NCI-H1092 (cell line): ENCODE measurements around the gene JHY.

ENCODE experiments used
- DNase-seq: peaks from one replicate; lab custom pipeline; 2025; lab: John Stamatoyannopoulos, UW

Gene JHY

DNA sequence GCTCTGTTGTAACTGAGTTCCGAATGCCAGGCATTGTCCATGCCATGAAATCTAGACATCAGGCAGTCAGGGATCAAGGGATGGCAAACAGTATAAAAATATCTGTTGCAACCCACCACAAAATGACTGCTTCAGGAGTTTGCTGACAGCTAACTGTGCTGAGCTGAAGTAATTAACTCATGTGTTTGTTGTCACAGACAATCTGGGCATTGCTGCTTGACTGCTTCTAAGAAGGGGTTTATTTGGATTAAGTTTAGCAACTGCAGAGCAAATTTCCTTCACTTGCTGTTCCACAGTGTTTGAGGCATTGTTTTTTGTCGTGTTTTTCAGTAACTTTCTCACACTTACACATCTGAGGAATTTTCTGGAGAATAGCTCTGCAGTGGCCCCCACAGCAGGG lies 68.7 kb downstream of the JHY start:
- DNase-seq, result no peak

DNA sequence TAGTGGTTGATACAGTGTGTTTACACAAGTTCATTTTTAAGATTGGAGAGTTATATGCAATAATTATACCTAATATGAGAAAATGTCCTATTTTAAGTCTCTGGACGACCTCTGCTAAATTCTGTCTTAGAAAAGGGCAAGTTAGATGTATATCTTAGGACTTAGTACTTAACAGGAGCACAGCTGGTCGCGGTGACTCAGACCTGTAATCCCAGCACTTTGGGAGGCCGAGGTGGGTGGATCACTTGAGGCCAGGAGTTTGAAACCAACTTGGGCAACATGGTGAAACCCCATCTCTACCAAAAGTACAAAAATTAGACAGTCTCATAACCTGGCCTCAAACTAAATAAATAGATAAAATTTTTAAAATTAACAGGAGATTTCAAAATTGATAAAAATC lies 71.9 kb downstream of the JHY start:
- no peak for DNase-seq

DNA sequence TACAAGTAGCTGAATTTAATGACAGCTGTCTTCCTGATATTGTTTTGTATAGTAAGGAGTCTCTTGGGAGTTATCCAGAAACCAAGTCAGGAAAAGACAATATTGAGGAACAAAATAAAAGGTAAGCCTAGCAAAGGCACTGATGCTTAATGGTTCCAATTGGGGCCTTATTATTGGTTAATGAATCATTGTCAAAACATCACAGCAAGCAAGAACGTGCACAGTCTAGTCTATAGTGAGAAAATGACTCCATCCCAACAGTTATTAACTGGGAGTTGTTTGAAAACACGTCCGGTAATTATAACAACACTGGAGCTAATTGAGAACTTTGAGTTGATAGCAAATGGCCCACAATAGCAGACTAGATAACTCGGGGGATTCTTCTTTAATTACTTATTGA lies 81.4 kb downstream of the JHY start:
- no peak for DNase-seq

DNA sequence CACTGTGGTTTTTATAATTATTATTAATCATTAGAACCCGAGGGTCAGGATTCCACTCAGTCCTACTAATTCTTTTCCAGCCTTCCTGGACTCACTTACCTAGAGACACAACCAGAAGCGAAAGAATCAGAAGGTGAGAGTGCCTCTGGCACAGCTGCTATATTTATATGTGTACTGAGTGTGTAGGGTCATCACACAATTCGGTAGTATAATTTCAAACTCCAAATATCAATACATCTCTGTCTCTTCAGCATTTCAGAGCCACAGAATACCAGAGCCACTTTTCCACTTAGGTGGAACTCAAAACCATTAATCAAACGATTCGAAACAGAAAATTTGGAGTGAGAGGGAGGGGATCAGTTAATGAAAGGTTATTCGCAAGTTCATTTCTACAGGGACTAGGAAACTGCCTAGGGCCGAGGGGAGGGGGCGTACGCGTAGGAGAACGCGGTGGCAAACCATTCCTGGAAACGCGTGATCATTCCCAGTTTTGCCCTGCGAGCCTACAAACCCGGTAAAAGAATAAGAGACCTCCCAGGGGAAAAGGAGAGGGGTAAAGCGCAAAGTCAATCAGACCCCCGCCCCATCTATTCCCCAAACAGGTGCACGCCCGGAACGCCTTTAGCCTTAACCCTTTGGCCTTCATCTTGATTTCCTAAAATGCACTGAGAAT lies 93.6 kb downstream of the JHY start:
- DNase-seq, result no peak

DNA sequence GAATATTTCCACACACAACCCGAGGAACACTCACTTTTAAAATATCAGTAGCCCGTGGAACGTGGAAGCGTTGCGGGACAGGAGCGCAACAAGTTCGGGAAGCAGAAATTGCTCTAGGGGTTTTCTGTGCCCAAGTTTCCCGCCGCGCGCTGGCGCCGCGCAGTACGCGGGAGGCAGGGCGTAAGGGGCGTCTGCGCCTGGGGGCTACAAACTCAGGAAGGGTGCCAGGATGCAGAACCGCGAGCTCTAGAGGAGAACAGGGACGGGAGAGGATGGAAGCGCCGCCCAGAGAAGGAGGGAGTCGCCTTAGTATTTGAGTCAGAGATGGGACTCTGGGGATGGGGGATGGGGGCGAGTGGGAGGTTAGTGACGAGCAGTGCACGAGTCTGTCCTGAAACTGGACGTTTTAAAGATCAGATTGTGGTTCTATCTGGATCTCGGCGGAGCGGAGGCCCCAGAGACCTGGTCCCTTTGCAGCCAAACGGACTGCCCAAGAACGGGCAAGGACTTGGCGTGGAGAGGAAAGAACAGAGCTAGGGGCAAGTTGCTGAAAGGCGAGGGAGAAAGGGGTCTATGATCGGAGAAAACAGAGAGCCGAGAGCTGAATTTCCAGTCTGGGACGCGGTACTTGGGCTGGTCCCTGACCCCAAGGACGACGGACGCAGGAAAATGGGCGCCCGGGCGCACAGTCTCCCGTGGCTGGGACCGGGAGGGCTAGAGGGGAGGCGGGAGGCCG lies 94.3 kb downstream of the JHY start:
- no peak for DNase-seq

DNA sequence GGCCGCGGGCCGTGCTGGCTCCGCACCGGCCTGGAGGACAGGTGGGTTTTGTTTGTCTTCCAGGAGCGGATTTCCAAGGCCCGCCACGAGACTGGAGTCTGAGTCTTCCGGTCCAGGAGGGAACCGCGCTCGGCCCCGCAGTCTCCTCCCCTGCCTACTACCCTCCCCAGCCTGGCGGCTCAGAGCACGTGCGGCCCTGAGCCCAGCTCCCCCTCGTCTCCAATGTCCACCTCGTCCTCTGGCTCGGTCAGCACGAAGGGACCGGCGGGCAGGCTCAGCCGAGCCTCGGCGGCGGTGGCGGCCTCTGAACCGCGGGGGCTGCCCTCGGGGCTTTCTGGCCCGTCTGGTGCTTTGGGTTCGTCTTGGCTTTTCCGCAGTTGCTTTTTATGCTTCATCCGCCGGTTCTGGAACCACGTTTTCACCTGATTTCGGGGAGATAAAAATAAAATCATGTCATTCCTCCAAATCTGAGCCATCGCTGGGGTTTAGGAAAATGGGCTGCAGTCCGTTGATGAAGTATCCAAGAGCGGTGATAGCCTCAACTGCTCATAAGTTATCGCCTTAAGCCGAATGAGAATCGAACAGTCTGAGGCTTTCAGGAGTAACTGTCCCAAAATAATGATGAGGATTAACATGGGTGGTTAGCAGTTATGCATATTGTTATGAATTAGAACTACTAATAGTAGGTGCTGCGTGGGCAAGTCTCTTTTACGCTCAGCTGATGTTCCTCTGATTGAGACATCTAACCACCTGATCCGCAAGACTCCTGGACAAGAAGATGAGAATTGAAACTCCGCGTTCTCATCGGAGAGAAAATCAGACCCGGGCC lies 95.1 kb downstream of the JHY start:
- no peak for DNase-seq

DNA sequence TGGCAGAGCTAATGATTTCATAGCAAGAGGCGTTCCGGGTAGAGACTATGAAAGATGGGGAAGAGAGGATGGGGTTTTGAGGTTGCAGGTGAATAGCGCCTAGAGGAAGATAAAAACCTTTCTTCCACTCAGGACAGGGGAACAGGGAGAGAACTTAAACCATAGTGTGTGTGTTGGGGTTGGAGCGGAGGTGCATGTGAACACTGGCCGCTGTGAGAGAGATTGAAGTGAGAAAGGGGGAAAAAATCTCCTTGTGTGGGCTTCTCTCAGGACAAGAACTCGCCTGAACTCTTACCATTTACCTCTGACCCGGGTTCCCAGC lies 95.7 kb downstream of the JHY start:
- DNase-seq, result no peak

DNA sequence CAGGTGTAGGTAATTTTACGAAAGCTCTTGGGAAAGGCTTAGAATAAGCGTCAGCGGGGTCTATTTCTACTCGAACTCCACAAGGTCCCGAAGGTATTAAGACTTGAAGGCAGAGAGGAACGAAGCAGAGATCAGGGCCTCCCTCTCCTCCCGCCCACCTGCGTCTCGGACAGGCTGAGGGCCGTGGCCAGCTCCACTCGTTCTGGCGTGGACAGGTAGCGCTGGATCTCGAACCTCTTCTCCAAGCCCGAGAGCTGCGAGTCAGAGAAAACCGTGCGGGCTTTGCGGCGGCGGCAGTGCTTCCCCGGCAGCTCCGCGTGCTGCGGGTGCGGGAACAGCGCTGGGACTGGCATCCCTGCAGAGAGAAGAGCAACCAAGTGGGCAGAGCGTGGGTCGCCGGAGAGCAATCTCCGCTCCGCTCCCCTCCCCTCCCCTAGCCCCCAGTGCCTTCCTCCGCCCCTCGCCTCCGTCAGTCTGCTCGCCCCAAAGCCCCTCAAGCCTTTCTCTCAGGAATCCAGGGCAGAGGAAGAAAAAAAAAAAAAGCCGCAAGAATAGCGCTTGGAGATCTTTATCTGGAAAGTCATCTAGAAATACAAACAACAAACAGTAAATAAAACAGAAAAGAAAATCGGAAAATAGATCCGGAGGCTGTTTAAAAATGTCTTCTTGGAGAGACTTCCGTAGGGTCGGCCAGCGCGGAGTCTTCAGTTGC lies 96.7 kb downstream of the JHY start:
- DNase-seq, result no peak

DNA sequence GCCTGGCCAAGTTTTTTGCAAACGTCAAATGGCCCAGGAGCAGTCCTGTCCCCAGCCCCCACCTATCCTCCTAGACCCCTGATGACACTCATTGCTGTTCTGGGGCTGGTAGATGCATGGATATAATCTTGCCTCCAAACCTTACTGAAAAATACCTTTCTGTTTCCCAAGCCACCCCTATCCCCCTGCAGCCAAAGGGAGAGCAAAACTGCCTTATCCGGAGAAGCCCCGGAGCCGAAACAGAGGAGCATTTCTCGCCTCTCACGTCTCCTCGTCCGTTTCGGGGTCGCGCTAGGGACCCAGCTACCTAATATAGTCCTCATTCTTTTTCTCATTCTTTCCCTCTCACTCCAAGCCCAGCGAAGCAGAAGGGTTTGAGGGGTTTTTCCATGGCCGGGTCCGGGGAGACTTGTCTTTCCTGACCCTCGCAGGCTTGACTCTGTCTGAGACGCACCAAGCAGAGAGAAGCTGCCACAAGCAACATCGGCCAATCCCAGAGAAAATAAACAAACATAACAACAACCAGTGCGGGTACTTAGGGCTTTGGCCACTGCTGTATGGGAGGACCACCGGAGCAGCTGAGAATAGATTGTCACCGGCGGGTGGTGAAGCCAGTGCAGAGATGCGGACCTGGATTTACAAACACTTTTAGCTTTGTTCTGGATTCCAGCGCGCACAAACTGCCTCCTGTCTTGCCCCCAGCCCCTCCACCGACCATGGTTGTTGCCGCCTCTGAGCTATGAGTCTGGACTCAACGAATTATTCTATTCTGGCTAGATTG lies 97.4 kb downstream of the JHY start:
- DNase-seq, result no peak

DNA sequence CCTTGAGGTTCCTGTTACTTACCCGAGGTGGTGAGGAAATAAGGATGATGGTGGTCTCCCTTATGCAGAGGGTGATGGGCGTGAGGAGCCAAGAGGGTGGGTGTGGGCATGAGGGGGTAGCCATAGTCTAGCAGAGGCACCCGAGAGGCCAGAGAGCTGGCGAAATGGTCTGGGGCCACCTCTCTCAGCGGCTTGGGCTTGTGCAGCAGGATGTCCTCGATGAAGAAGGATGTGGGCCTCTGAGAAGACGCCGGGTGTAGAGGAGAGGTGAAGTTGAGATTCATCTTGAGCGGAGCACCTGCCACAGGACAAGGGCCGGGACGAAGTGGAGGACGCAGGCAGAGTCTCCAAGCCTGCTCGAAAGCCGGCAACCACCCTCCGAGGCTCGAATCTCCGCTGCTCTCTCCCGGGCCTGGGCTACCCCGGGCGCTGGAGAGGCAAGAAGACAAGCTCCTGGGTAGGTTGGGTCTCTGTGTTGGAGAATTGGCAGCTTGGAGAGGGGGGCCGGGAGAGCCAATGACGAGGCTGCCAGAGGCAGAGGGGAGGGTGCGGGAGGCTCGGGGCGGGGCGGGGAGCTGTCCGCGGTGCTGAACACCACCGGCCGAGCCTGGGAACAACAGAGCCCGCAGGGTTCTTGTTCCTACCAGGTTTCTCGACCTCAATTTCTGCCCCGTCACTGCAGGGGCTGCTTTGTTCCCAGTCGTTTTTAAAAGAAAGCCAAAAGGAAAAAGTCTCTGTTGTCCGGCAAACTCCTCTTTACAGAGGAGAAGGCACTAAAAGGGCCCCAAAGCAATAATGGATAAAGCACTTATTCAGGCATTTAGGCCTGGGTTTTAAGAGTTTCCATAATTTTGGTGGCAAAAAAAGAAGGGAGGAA lies 99.1 kb downstream of the JHY start, which contains the start of gene BSX:
Gene BSX (minus strand): TSS at position 447 of the 877 bp plus-strand sequence. CDS start 163 bp downstream, at position 284.
- no peak for DNase-seq

DNA sequence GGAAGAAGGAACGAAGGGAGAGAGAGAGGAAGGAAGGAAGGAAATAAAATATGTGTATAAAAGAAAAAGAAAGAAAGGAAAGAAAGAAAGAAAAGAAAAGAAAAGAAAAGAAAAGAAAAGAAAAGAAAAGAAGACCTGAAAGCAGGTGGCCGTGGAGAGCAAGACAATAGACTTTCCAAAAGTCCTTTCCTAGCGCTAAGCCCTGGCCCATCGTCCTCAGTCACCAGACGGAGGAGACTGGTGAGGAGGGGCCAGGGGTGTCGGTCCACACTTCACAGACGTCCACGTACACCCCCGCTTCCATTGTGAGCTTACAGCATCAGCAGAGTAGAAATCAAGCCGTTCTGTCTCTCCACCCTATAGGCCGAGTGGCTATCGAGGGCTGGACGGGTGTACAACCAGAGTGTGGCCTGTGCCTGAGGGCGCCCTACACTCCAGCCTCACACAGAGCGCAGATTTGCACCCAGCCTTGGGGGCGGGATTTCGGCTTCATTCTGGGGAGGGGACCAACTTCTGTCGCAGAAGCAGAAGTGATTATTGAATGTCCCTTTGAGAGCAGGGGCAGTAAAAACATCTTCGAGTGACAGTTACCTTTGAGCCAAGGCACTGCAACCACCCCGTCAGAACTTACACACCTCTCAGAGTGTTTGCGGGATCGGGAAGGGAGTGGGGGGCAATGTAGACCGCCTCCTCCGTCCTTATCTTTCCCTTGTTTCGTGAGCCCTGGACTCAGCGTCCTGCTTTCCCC lies 101.1 kb downstream of the JHY start:
- peak; percentile 68 for DNase-seq

DNA sequence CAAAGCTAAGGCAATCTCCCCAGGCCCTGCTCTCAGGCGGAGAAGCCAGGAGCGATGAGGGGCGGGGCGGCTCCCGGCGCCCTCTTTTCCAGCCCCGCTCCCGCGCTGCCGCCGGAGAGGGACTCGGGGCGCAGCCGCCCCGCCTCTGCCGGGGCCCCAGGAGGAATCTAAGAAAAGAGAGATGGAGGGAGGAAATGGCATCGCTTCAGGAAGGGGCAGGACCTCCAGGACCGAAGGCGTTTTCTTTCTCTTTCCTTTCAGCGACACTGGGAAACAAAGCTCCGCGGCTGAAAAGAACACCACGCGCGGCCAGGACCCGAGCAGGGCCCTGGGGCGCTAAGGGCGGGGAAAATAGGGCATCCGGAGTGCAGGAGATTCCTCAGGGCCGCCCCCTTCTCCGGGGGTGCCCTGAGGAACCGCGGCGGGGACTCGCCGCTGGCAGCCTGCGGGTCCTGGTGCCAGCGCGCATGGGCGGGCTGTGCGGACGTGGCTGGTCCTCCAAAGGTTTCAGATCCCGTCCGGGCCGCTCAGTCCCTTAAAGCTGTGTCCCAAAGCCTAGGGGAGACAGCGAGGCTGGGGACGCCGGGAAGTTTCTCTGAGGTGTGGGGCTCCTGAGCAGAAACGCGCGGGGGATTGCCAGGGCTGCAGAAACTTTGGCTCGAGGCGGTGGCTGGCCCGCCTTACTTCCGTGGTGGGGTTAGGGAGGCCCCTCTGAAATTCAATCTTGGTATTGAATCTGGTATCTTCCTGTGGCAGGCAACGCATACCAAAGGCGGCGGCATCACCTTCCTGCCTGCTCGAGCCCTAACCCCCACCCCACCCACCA lies 101.8 kb downstream of the JHY start:
- peak; percentile 52 for DNase-seq

DNA sequence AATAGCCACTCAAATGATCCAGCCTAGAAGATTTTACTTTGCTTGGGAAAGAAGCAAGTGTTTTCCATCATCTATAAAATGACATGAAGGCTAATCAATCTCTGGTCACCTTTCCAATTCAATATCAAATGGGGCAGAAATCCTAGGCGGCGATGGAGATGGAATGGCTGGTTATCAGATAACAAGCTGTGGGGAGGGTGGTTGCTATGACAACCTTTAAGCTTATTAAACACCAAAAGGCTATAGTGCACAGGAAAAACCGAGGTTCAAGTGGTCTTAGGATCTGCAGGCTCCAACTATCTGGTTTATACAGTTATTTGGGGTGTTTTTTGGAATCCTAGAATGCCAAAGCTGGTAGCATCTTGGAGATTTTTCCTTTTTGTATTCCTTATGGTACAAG lies 113.0 kb downstream of the JHY start:
- DNase-seq, result no peak

DNA sequence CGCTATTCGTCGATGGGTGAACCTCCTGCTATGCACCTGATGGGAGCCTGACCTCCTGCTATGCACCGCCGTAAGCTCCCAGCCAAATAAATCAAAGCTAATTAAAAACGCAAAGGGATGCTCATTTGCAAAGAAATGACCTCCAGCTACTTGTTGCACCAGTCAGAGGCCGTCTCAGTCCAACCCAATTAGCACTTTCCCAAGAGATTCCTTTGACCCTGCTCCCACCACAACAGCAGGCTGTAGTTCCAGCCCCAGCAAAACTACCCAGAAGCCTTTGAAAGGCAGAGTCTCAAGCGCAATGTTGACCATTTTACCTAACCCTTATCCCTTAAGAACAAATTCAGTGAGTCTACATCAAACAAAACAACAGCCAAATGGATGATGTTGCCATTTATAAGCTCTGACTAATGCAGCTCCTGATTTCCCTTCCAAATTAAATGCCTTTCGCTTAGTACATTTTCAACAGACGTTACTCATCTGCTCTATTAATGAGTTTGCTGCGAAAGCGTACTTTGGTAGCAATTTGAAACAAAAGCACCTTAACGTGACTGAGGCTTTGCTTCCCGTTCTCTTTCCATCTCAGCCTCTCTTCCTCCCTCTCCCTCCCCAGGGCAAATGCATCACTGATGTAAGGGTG lies 116.3 kb downstream of the JHY start:
- no peak for DNase-seq

DNA sequence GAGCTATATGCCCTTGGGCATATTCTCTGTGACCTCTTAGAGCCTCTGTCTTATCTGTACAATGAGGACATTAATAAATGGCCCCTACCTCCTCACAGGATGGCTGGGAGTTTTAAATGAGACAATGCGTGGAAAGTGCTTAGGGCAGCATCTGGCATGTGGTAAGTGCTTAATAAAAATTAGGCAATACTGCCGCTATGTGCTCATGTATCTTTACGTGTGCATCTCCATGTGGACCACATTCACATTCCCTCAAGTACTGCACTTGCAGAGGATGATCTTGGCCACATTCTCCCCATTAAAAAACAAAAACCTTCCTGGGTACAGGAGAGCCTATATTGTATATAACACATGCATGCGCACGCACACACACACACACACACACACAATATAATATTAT lies 118.2 kb downstream of the JHY start:
- DNase-seq, result no peak

DNA sequence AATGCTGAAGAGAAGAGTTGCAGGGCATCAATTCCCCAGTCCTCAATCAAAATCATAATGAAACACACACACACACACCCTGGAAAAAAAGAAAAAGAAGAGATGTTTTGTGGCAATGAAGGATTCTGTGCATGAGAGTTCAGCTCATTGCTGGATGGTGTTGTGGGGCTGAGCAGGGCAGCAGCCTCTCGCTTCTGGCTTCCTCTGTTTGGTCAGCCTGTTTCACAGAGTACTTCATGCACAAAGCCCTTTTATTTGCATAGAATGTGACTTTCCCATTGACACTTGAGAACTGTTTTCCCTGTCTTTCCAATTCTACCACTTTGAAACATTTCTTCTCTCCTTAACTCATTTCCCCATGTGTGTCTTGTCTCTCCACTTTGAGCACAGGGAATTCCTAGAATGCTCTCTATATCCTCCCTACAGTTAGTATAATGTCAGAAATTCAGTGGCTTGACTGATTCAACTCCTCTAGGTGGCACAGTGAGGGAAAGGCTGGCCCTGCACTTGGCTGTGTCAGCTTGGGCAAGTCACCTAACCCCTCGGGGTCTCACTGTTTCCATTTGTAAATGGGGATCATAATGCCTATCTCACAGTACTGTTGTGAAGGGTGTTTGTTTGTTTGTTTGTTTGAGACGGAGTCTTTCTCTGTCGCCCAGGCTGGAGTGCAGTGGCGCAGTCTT lies 124.4 kb downstream of the JHY start:
- no peak for DNase-seq
